Stomach (tissue), 9 donors: ENCODE results near the gene CCDC9. TPM values are rescaled to one million over a fixed set of nuclear protein-coding genes. Genes with fewer than 3 reads are reported as not detected.

ENCODE experiments used
- DNase-seq, 2 donors: peaks; one replicate each; pipeline versions ENCODE4 v3.0.0 to v3.0.0-alpha.2; 2013 to 2019
- H3K27ac ChIP-seq, 5 donors: fragments of 200-600 bp in 4 of 5; sonication (generic) in 4 of 5; one replicate each; pipeline ENCODE4 v1.5.1; 2013 to 2019; ENCODE audit warnings: mild to moderate bottlenecking in 1 of 5, moderate library complexity in 1 of 5
- H3K27me3 ChIP-seq, 3 donors: fragments of 200-600 bp; sonication (generic); one replicate each; pipeline ENCODE4 v1.5.1; 2017 to 2019; ENCODE audit warnings: mixed run types in 1 of 3
- H3K36me3 ChIP-seq, 4 donors: fragments of 200-600 bp; sonication (generic); 1 replicate in 3 of 4; 2 replicates in 1 of 4; pipeline ENCODE4 v1.5.1; 2016 to 2019
- H3K4me1 ChIP-seq, 4 donors: fragments of 200-600 bp; sonication (generic); one replicate each; pipeline ENCODE4 v1.5.1; 2016 to 2019
- H3K4me3 ChIP-seq, 4 donors: fragments of 200-600 bp; sonication (generic) in 3 of 4; one replicate each; pipeline ENCODE4 v1.5.1; 2016 to 2019; ENCODE audit warnings: mild to moderate bottlenecking in 1 of 4
- H3K9me3 ChIP-seq, 4 donors: fragments of 200-600 bp; sonication (generic); one replicate each; pipeline ENCODE4 v1.5.1; 2016 to 2019
- CTCF ChIP-seq, 7 experiments: fragments of 450-650 bp in 4 of 7; fragments of 200-600 bp in 3 of 7; sonication (generic) in 3 of 7; IDR thresholded peaks; one replicate each; pipeline ENCODE4 v1.5.1; 2016 to 2019; ENCODE audit warnings: antibody characterized with exemption in 7 of 7, control low read depth in 2 of 7, mild to moderate bottlenecking in 1 of 7
- EP300 ChIP-seq: sonication (generic); formaldehyde crosslinking; IDR thresholded peaks from one replicate; pipeline ENCODE4 v1.6.1; 2017; ENCODE audit warnings: antibody characterized with exemption
- POLR2A ChIP-seq, 4 donors: fragments of 450-650 bp; IDR thresholded peaks; one replicate each; pipeline ENCODE4 v1.6.1; 2016; ENCODE audit warnings: antibody characterized with exemption in 4 of 4, control low read depth in 2 of 4, mild to moderate bottlenecking in 1 of 4, moderate library complexity in 1 of 4
- POLR2AphosphoS5 ChIP-seq, 3 donors: sonication (generic); formaldehyde crosslinking; IDR thresholded peaks; one replicate each; pipeline ENCODE4 v1.6.1; 2016; ENCODE audit warnings: antibody characterized with exemption in 3 of 3
- WGBS, 5 donors: extraction: QIAGEN DNeasy Blood & Tissue Kit in 3 of 5; methylation state at CpG; one replicate each; pipeline versions ENCODE4 v1.1.5 to v1.1.7; 2013 to 2018; 5-methylcytosine and 5-hydroxymethylcytosine counted together
- intact Hi-C: fragments of 100-400 bp; cut with DNase I; formaldehyde crosslinking; loops from one replicate; pipeline ENCODE4 v1.15.1; 2023; ENCODE audit warnings: low total_unique reads
- polyA plus RNA-seq, 3 donors: library from polyadenylated mRNA; stranded (reverse); fragments of 200-250 nt; gene quantifications; one replicate each; pipeline ENCODE4 v1.2.3, GENCODE V29; 2013
- total RNA-seq, 5 donors: library from RNA; depleted of rRNA; stranded (reverse); fragments of >200 nt; gene quantifications; one replicate each; pipeline versions ENCODE4 v1.1.0 to v1.2.3, GENCODE V29; 2014 to 2016
- donor health status: healthy with polysubstance abuse.
- donor health status: Bipolar disorder and iron deficiency.
- donor health status: healthy.

Gene CCDC9
- total and polyA plus RNA-seq, 8 donors: 14.3 to 62.4 (median 21.3) TPM

- 83 to 96% (median 89%) methylated on average over 5 of the region's 5 CpGs for WGBS, 5 donors
- Histone ChIP-seq H3K27me3 (no peaks in the 10 kb centered on the region), H3K36me3 (peaks cover 3 to 8% (median 6%) of the 10 kb centered on the region in 4 donors), H3K4me3 (no peak overlapping the region), H3K9me3 (no peaks in the 10 kb centered on the region), H3K27ac (no peak overlapping the region), H3K4me1 (peaks cover 0 to 8% (median 5%) of the 10 kb centered on the region in 4 donors)
- intact Hi-C loops: no loop called here
- TF ChIP-seq EP300: no peak
- no peak for TF ChIP-seq CTCF (IDR thresholded peaks at IDR 0.05)
- peak in 1 of 2 donors; percentile 48 for DNase-seq
These were observed 40.7 kb upstream of the CCDC9 start for GRCh38 chr19:47215581-47215980.

GRCh38 chr19:47221080-47221841, 35.1 kb upstream of the CCDC9 start:
- no peak overlapping the region for H3K27ac ChIP-seq
- H3K9me3 ChIP-seq: no peaks in the 10 kb centered on the region
- H3K4me1 ChIP-seq: peaks cover 7 to 12% (median 9%) of the 10 kb centered on the region in 4 donors
- DNase-seq: no peak
- H3K36me3 ChIP-seq: peaks cover 16 to 41% (median 33%) of the 10 kb centered on the region in 4 donors
- TF ChIP-seq EP300: no peak
- TF ChIP-seq POLR2A (IDR thresholded peaks at IDR 0.05): no peak
- TF ChIP-seq POLR2AphosphoS5 (IDR thresholded peaks at IDR 0.05): no peak
- no peak for TF ChIP-seq CTCF (IDR thresholded peaks at IDR 0.05)
- no peak overlapping the region for H3K4me3 ChIP-seq
- no peaks in the 10 kb centered on the region for H3K27me3 ChIP-seq
- intact Hi-C loops: no loop called here
- 87 to 91% (median 88%) methylated on average over 2 to 33 of the region's 33 CpGs for WGBS, 5 donors

GRCh38 chr19:47221890-47222289, 34.4 kb upstream of the CCDC9 start:
- peaks cover 13 to 18% (median 15%) of the 10 kb centered on the region in 4 donors for H3K4me1 ChIP-seq
- H3K36me3 ChIP-seq: peaks cover 16 to 41% (median 33%) of the 10 kb centered on the region in 4 donors
- H3K9me3 ChIP-seq: no peaks in the 10 kb centered on the region
- DNase-seq: no peak
- WGBS, 5 donors: 92 to 98% (median 96%) methylated on average over 11 of the region's 11 CpGs
- no peak overlapping the region for H3K4me3 ChIP-seq
- no peak overlapping the region for H3K27ac ChIP-seq
- H3K27me3 ChIP-seq: no peaks in the 10 kb centered on the region
- TF ChIP-seq POLR2AphosphoS5 (IDR thresholded peaks at IDR 0.05): no peak
- no peak for TF ChIP-seq EP300
- TF ChIP-seq CTCF (IDR thresholded peaks at IDR 0.05): no peak
- TF ChIP-seq POLR2A (IDR thresholded peaks at IDR 0.05): no peak
- intact Hi-C loops: no loop called here

- H3K4me3 ChIP-seq: peak overlapping the region; percentile 57 to 99 (median 86)
- H3K9me3 ChIP-seq: no peaks in the 10 kb centered on the region
- intact Hi-C loops: no loop called here
- no peaks in the 10 kb centered on the region for H3K27me3 ChIP-seq
- peak in 3 of 7 experiments; percentile 23 to 81 (median 38) for TF ChIP-seq CTCF (IDR thresholded peaks at IDR 0.05)
- peak in 1 of 4 donors; percentile 76 for TF ChIP-seq POLR2A (IDR thresholded peaks at IDR 0.05)
- TF ChIP-seq EP300: no peak
- TF ChIP-seq POLR2AphosphoS5 (IDR thresholded peaks at IDR 0.05): peak; percentile 98 to 100 (median 100)
- WGBS, 5 donors: 2 to 9% (median 3%) methylated on average over 12 to 59 of the region's 59 CpGs
- peaks cover 44 to 54% (median 49%) of the 10 kb centered on the region in 4 donors for H3K4me1 ChIP-seq
- DNase-seq: peak; percentile 93 to 97
- peaks cover 10 to 32% (median 23%) of the 10 kb centered on the region in 4 donors for H3K36me3 ChIP-seq
- peak overlapping the region; percentile 96 to 100 (median 99) for H3K27ac ChIP-seq
These were observed 30.4 kb upstream of the CCDC9 start for GRCh38 chr19:47225746-47226425.
